KG1 (cell line): ENCODE data around the gene USP28.

Source experiments
- DNase-seq: peaks from one replicate; lab custom pipeline; 2025; lab: John Stamatoyannopoulos, UW

USP28 gene

DNA sequence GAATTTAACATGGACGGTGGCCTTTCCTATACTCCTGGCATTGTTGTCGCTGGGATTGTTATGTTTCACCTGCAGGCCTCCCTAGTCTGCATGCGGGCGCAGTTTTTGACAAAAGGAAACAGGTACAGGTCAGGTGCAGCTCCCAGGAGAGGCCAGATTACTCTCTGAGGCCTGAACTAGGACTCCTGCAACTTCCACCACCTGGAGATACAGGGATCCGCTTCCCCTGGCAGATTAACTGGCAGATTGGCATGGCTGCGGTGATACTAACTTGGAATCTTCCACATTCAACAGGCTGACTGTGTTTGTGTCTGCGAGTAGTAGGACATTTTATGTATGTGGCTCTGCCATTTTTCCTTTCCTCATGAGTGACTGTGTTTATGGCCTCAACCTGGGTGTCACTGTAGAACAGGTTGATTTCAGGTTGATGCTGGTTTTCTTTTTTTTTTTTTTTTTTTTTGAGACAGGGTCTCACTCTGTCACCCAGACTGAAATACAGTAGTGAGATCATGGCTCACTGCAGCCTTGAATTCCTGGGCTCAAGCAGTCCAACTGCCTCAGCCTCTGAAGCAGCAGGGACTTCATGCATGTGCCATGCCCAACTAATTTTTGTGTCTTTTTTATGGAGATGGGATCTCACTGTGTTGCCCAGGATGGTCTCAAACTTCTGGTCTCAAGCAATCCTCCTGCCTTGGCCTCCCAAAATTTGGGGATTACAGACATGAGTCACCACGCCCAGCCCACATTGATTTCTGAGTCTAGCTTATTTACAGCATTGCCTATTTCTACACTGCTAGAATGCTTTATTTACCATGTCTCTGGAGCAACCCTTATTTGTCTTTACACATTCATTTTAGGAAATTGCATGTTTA is 1.7 kb upstream of the USP28 start:
- peak; percentile 46 for DNase-seq

DNA sequence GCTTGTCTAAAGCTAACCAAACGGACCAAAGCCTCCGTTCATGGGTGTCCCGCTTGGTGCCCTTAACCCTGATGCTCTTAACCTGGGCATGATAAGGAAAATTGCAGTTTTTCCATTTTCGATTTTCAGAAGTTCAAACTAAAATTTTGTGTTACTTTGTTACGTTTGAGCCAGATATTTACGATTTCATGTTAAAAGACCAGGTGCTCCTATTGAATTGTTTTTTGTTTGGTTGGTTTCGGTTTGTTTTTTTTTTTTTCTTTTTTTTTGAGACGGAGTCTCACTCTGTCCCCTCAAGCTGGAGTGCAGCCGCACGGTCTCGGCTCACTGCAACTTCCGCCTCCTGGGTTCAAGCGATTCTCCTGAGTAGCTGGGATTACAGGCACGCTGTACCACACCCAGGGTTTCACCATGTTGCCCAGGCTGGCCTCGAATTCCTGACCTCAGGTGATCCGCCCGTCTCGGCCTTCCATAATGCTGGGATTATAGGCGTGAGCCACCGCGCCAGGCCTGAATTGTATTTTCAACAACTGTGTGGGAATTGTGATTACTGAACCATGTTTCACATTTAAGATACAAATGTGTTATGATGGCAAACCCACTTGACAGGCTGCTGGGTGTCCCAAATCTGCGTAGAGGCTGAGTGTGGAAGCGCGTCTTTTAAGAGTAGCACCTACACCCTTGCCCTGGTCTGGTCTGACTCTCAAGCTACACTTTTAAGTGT is 864 bp upstream of the USP28 start:
- DNase-seq, result no peak

DNA sequence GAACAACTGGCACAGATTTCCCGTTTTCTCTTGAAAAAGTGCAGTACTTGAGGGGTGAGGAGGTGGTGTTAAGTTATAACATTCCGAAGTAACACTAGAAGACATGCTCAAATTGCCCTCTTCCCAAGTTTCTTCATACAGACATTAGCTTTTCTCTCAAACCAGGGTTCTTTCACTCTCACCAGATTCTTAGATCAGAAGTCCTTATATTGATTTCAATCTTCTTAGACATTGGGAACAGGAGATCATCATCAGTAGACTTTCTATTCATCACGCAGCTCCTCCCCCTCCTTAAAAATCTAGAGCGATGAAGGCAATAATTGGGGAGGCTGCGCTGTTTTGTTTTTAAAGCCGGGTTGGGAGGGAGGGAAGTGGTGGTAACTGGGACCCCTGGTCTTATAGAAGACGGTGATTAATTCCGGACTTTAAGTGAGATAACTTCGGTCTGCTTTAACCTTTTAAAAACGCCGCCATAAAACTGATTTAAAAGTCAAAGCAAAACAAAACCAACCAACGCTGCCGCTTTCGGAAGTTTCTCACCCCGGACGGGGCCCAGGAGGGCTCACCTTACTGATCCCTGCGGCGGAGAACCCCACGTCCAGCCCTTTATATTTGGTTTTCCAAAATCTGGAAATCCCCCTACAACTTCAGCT is 665 bp downstream of the USP28 start:
- no peak for DNase-seq

DNA sequence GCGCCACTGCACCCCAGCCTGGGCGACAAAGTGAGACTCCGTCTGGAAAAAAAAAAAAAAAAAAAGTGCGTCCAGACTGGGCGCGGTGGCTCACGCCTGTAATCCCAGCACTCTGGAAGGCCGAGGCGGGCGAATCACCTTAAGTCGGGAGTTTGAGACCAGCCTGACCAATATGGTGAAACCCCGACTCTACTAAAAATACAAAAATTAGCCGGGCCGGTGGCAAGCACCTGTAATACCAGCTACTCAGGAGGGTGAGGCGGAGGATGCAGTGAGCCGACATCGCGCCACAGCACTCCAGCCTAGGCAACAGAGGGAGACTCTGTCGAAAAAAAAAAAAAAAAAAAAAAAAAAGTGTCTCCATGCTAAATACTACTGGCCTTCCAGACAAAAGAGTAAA is 1.3 kb downstream of the USP28 start:
- DNase-seq, result no peak

DNA sequence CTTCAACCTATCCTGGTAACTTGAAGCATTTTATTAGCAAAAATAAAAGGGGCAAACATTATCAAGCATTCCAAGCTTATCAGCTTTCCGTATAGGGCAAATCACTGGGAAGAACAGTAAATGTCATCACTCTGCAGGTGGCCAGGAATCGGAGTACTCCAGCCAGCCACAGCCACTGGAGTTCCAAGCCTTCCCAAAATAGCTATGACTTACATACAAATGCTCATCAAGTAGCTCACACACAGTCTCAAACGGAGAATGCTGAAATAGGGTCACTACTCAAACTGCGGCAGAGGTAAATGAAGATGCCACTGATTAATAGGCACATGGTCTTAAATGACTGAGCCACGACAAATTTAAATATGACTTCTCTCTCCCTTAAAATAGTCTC is 2.1 kb downstream of the USP28 start:
- DNase-seq, result no peak

DNA sequence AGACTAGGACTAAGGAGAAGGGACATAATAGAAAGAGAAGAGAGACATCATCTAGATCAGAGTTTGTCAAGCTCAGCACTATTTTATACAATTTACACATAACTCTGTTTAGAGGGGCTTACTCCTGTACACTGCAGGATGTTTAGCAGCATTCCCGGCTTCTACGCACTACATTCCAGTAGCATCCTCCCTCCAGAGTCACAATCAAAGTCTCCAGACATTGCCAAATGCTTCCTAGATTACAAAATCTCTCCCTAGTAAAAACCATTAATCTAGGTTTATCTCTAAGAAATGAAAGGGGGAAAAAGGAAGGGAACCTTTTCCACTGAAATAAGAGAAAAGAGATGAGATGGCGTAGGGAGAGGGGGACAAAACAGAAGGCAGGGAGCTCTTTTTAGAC is 4.0 kb downstream of the USP28 start:
- no peak for DNase-seq

DNA sequence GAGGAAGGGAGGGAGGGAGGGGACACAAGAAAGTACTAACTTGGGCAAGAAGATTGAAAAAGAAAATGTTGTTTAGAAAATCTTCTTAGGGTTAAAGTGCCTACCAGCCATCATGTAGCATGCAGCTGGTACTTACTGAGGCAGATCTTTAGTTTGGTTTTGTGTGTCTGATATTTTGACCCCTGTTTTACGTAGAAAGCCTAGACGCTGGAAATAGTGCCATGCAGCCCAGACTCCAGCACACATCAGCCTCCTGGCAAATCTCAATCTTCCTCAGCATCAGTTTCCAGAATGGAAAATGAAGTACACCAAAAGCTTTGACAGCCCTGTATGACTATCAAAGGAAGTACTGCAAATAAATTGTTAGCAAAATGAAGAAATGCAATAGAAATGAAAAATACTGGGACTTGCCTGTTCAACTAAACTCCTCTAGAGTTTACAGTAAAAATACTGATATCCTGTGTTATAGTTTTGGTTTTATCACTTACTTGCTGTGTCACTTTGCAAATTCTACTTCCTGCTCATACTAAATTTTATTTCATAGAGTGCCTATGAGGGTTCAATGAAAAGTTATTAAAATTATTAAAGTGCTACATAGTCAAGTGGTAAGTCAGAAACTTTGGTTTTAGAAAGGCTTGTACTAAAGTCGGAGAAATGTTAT is 7.4 kb downstream of the USP28 start:
- DNase-seq, result no peak

DNA sequence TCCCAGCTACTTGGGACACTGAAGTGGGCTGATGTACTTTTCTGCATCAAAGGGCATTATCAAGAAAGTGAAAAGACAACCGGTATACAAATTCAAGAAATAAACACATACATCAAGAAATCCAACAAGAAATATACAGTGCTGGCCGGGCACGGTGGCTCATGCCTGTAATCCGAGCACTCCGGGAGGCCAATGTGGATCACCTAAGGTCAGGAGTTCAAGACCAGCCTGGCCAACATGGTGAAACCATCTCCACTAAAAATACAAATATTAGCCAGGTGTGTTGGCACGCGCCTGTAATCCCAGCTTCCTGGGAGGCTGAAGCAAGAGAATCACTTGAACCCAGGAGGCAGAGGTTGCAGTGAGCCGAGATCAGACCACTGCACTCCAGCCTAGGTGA is 9.5 kb downstream of the USP28 start:
- no peak for DNase-seq

DNA sequence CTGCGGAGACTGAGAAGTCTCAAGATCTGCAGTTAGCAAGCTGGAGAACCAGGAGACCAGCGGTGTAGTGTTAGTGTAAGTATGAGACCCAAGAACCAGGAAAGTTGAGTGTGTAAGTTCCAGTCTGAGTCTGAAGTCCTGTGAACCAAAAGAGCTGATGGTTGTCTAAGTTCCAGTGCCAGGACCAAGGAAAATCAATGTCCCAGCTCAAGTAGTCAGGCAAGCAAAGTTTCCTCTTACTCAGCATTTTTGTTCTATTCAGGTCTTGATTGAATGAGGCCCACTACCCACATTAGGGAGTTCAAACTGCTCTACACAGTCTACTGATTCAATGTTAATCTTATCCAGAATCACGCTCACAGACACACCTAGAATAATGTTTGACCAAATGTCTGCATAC is 11.0 kb downstream of the USP28 start:
- no peak for DNase-seq

DNA sequence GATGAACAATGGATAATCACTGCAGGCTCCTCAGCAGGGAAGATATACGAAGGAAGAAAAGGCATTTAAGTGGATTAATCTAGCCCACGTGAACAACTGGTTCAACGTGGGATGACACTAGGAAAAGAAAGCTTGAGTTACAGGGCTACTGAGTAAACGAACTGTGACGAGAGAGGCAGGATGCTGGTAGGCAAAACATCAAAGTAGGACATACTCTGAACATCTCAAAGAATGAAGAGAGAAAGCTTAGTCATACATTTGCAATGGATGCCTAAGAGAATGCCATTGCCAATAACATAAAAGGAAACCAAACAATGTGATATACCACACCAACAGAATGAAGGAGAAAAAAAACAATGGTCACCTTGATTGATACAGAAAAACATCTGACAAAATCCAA is 12.9 kb downstream of the USP28 start:
- no peak for DNase-seq

DNA sequence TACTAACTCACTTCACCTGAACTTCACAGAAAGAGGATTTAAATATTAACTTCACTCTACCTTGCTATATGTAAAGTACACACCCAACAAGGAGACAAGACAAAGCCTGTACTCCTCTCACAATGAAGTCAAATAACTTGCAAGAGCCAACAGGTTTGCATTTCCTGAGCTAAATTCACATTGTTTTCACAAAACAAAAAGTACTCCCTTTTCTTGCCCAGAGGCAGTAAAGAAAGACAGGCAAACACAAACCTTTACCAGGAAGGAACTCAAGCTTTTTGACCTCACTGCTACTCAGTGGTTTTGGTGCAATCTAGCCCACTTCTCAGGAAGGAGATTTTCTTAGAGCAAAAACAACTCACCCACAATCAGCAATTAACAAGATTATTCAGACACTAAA is 15.7 kb downstream of the USP28 start:
- no peak for DNase-seq

DNA sequence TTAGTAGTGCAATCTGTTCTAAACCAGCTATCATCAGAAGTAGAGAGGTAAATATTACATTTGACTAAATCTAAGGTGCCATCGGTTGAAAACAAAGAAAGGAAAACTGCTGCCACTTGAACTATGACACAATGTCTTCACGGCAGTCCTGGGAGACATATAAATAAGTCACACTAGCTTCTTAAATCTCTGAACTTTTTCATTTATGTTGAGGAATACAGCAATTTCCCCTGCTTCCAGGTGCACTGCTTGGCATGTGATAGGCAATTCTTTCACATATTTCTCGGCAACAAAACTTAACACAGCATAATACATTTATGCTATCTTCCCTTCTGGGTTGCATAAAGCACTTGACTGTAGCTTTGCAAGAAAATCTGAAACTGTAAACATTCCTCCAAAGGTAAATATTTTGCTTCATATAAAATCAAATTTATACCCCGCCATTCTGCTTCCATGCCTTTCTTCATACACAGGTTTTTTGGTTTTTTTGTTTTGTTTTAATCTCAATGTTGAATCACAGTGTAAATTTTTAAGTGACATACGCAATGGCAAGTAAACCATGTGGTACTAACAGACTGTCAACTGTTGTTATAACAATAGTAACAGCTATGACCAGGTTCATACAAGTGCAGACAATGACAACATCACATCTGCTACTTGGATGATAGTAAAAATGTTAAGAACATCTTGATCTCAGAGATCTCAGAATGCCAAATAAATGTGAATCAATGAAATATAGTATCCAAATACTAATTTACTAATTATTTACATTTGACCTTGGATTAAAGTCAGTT is 18.2 kb downstream of the USP28 start:
- no peak for DNase-seq

DNA sequence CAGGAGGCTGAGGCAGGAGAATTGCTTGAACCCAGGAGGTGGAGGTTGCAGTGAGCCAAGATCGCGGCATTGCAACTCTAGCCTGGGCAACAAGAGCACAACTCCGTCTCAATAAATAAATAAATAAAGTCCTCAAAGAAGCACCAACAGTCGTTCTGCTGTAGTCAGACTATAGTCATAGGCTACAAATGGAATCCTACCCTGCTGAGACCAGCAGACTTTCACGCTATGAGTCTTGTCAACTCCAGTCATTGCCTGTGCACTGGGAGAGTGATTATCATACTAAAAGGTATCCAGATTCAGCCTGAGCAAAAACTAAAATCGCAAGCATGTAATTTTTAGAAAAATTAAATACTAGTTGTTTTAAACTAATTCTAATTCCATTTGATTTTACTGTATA is 19.6 kb downstream of the USP28 start:
- no peak for DNase-seq

DNA sequence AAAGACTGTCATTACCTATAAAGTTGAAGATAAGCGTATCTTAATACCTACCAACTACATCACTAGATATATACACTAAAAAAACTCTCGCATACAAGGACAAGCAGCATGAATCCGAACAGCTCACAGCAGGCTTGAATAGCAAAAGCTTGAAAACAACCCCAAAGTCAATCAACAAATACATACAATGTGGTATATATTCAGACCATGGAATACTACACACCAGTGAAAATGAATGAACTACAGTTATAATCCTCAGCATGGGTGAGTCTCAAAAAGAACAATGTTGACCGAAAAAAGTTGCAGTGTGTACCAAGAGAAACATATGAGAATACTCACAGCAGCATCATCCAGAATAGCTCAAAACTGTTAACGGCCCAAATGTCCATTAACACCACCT is 25.2 kb downstream of the USP28 start:
- no peak for DNase-seq

DNA sequence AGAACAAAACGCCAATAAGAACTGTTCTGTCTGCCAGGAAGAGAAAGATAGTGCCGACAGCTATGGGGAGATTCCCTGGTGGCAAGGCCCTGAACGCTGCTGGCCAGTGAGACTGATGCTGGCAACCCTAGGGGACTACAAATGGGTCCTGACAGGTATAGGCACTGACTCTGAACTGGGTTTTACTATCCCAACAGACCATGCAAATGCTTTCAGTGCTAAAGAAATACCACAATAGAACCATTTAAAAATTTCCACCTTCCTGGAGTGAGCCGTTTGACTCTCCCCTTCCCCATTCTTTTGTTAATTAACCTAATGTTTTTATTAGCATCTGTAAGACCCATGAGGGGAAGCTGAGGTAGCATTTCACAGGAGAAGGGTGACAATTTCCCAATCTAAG is 25.7 kb downstream of the USP28 start:
- DNase-seq, result no peak

DNA sequence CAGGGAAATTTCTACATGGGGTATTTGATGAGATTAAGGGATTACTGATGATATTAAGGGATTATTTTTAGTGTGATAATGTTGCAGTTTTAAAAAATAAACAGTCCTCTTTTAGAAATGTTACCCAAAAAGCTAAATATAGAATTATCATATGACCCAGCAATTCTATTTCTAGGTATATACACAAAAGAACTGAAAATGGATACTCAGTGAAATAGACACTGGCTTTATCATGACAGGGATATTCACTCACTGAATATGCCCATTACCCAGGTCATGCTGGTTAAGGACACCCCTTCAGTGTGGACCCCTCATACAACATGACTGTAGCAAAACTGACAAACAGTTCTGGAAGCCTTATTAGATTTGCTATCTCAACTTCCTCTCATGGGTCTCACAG is 27.8 kb downstream of the USP28 start:
- DNase-seq, result no peak

DNA sequence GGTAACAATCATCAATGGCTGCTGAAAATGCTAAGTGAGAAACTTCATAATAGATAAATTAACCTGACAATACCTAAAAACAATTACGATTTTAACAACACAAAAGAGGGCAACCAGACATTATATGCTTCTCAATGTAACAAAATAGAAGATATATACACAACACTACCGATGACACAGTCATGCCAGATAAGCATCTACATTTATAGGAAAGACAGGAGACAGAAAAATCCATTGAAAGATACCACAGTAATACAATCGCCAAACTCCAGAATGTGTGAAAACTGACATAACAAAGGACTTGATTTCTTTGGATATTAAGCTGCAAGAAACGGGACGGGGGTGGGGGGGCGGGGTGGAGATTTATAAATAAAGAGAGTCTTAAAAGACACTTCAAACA is 28.3 kb downstream of the USP28 start:
- no peak for DNase-seq

DNA sequence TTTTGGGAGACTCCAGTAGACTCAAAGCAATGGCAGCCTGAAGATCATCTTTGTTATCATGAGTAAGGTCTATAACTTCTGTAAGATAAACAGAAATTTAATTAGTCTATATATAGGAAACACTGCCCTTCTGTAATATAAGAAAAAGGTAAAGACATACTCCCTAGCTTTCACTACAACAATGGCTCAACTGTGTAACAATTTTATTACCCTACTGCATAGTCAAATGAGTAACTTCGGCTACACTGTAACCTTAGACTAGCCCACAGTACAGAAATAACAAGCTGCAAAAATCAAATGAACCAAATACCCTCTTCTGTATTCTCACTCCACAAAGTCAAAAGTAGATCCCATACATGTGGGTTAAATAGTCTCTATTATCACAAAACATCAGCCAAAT is 33.7 kb downstream of the USP28 start:
- DNase-seq, result no peak

DNA sequence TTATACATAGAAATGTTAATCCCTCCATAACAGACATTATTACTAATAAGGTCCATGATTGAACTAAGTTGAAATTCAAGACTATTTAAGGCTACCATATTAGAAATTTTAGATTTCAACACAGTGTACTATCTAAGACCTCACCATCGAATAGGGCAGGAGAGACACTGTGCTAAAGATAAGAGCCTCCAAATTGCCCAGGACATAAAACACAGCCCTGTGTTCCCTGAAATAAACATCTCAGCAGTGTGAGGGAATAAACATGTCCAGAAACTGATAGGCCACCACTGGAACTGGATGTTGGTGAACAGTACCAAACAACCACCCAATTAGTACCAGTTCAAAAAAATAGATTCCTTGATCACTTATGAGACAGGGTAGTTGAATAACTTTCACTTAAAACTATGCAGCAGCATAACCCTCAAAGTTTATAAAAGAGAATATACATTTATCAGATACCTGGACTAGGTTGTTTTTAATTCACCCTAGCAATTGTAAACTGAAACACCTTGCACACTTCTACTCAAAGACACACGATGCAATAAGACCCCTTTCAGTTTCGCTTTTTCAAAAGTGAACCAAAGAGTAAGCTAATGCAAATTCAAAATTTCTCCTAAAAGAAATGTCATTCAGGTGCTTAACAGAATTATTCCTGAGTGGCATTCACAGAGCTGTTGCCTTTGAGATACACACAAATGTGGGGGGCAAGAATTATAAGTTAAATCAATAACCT is 34.3 kb downstream of the USP28 start:
- no peak for DNase-seq

DNA sequence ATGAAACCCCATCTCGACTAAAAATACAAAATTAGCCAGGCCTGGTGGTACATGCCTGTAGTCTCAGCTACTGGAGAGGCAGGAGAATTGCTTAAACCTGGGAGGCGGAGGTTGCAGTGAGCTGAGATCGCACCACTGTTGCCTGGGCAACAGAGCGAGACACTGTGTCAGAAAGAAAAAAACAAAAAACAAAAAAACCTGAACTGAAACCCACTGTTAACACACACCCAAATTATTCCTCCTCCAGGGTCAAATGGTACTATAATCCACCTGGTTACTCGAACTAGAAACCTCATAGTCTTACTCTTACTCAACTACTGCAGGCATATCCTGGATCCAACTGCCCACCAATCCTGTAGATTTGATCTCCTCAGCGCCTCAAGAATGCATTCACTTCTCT is 35.5 kb downstream of the USP28 start:
- DNase-seq, result no peak

DNA sequence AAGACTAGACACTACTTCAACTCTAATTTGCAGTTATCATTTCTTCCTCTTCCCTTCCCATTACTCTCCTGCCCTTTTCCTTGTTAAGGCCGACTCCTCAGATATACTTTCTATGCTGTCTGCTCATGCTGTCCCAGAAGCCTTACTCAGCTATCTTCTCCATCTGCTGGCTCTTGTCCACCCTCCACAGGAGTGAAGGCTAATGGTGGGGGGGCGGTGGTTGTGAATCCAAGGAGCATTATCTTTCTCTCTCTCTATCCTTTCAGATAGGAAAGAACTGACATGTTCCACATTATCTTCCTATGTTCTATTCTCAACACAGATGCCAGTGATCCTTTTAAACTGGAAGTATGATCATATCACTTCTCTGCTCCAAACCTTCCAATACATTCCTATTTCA is 37.4 kb downstream of the USP28 start:
- DNase-seq, result no peak
